A549 (cell line): ENCODE data around the gene QSER1.

Experiments used
- EP300 ChIP-seq, 2 experiments: fragments of >200 bp; sonication (Bioruptor Twin); formaldehyde crosslinking; IDR thresholded peaks; 2 replicates in 1 of 2; 3 replicates in 1 of 2; pipeline ENCODE4 v1.6.1; 2016 to 2017
- MAZ ChIP-seq: fragments of 150-350 bp; IDR thresholded peaks from 2 replicates; pipeline ENCODE4 v1.6.1; 2014; ENCODE audit warnings: antibody characterized with exemption, low read depth, low read length, borderline replicate concordance
- TF ChIP-seq, protein P1 (sequence below): fragments of >200 bp; sonication (Bioruptor Twin); formaldehyde crosslinking; IDR thresholded peaks from 3 replicates; pipeline ENCODE4 v1.5.1; 2016

- TF ChIP-seq MAZ = no peak
- no peak for TF ChIP-seq EP300 (IDR thresholded peaks at IDR 0.05)
- TF ChIP-seq, protein P1, sequence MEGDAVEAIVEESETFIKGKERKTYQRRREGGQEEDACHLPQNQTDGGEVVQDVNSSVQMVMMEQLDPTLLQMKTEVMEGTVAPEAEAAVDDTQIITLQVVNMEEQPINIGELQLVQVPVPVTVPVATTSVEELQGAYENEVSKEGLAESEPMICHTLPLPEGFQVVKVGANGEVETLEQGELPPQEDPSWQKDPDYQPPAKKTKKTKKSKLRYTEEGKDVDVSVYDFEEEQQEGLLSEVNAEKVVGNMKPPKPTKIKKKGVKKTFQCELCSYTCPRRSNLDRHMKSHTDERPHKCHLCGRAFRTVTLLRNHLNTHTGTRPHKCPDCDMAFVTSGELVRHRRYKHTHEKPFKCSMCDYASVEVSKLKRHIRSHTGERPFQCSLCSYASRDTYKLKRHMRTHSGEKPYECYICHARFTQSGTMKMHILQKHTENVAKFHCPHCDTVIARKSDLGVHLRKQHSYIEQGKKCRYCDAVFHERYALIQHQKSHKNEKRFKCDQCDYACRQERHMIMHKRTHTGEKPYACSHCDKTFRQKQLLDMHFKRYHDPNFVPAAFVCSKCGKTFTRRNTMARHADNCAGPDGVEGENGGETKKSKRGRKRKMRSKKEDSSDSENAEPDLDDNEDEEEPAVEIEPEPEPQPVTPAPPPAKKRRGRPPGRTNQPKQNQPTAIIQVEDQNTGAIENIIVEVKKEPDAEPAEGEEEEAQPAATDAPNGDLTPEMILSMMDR = no peak
Observed at GRCh38 chr11:33017478-33017877, 124.9 kb downstream of the QSER1 start.
